Activated naive CD4-positive, alpha-beta T cell treated with anti-CD3 and anti-CD28 coated beads for 36 hours (primary cell): ENCODE data around the gene ASCL5. TPM values are rescaled to one million over a fixed set of nuclear protein-coding genes. Genes with fewer than 3 reads are reported as not detected.

Source experiments
- CTCF ChIA-PET: fragments of 350-600 bp; sonication (Branson Sonifier 250); formaldehyde crosslinking; loops from one replicate; lab custom pipeline; 2021; ENCODE audit warnings: antibody characterized with exemption; lab: Charles Lee
- DNase-seq: peaks from one replicate; pipeline ENCODE4 v3.0.0-alpha.2; 2020
- H3K27ac Mint-ChIP-seq: one replicate; pipeline ENCODE4 v1.8.0; 2021; ENCODE audit warnings: mild to moderate bottlenecking, mixed read lengths
- H3K27me3 Mint-ChIP-seq: one replicate; pipeline ENCODE4 v1.8.0; 2021; ENCODE audit warnings: low read depth, mixed read lengths
- H3K36me3 Mint-ChIP-seq: one replicate; pipeline ENCODE4 v1.8.0; 2021; ENCODE audit warnings: low read depth, mixed read lengths
- H3K4me1 Mint-ChIP-seq: one replicate; pipeline ENCODE4 v1.8.0; 2021; ENCODE audit warnings: low read depth, mixed read lengths
- H3K4me3 Mint-ChIP-seq: one replicate; pipeline ENCODE4 v1.8.0; 2021; ENCODE audit warnings: mild to moderate bottlenecking, moderate library complexity, mixed read lengths
- H3K9me3 Mint-ChIP-seq: one replicate; pipeline ENCODE4 v1.8.0; 2021; ENCODE audit warnings: mixed read lengths
- intact Hi-C: fragments of 100-400 bp; cut with micrococcal nuclease; formaldehyde crosslinking; loops from one replicate; pipeline ENCODE4 v1.15.1; 2023
- total RNA-seq, 2 experiments: library from RNA; stranded (reverse); gene quantifications; one replicate each; pipeline ENCODE4 v1.2.3, GENCODE V29; 2021

ASCL5 gene
- total RNA-seq, 2 experiments from 2014 or later, result not detected

DNA sequence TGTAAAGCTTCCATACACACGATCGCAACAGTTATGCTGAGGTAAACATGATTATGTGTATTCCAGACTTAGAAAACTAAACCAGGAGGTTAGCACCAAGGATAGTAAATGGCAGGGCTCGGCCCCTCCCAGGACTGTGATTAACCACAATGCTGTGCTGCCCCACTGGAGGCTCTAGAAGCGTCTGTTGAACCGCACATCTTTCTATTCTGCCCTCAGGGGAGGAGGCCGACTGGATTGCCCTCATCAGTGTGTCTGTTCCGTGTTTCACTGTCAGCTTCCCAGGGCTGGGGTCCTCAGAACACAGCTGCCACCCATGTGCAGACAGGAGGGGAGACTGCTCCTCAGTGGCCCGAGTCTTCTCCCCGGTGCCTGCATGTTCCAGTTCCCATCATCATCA, 12.8 kb upstream of the ASCL5 start:
- CTCF ChIA-PET, result interaction anchor here (1.1 to 1.8 kb wide), 2 partner anchors 9 to 31 kb away, joined by 3 to 5 read pairs; no protein-coding TSS in a partner anchor
- intact Hi-C loops, result no loop called here

DNA sequence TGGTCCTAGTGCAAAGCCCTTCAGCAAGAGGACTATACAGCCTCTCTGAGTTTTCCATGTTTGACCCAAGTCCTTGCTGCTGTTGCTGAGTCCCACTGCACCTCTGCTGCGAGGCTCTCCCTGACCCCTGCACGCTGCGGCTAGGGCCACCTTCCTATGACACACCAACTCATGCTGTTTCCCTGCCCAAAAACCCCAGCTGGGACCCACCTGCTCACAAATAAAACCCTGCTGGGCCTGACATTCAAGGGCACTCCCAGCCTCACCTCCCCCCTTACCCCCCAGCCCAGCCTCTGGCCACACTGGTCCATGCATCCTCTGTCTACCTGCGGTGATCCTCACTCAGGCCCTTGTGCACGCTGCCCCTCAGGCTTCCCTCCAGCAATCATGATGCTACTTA, 12.3 kb upstream of the ASCL5 start:
- DNase-seq, result no peak
- no peaks in the 10 kb centered on the region for H3K27me3 Mint-ChIP-seq
- H3K4me3 Mint-ChIP-seq, result no peak overlapping the region
- no peaks in the 10 kb centered on the region for H3K4me1 Mint-ChIP-seq
- peaks cover 15% of the 10 kb centered on the region for H3K36me3 Mint-ChIP-seq
- CTCF ChIA-PET, result no interaction called here
- no peaks in the 10 kb centered on the region for H3K9me3 Mint-ChIP-seq
- no peak overlapping the region for H3K27ac Mint-ChIP-seq
- intact Hi-C loops, result no loop called here

More for the DNA sequence above, 12.8 kb upstream of the ASCL5 start:
- Mint-ChIP-seq H3K4me1 (no peaks in the 10 kb centered on the region), H3K36me3 (peaks cover 13% of the 10 kb centered on the region), H3K4me3 (no peak overlapping the region), H3K9me3 (no peaks in the 10 kb centered on the region), H3K27ac (no peak overlapping the region), H3K27me3 (no peaks in the 10 kb centered on the region)
- no peak for DNase-seq

GRCh38 chr1:201138311-201138840, 11.4 kb upstream of the ASCL5 start:
- Mint-ChIP-seq H3K27me3 (no peaks in the 10 kb centered on the region), H3K4me1 (no peaks in the 10 kb centered on the region), H3K9me3 (no peaks in the 10 kb centered on the region), H3K27ac (no peak overlapping the region), H3K36me3 (peaks cover 13% of the 10 kb centered on the region), H3K4me3 (no peak overlapping the region)
- intact Hi-C loops, result no loop called here
- DNase-seq, result no peak
- CTCF ChIA-PET, result interaction anchor here (0.6 to 1.4 kb wide), 3 partner anchors 13 to 88 kb away, joined by 3 to 7 read pairs (median 3); partner anchors contain the start of gene TMEM9

- Mint-ChIP-seq H3K27ac (no peak overlapping the region), H3K4me3 (no peak overlapping the region), H3K36me3 (peaks cover 14% of the 10 kb centered on the region), H3K9me3 (no peaks in the 10 kb centered on the region), H3K4me1 (no peaks in the 10 kb centered on the region), H3K27me3 (no peaks in the 10 kb centered on the region)
- no peak for DNase-seq
- intact Hi-C loops, result no loop called here
- CTCF ChIA-PET, result interaction anchor here (0.8 to 1.4 kb wide), 2 partner anchors 12 to 17 kb away, joined by 3 to 7 read pairs; partner anchors contain the start of gene TMEM9
Observed at GRCh38 chr1:201137579-201138310, 10.8 kb upstream of the ASCL5 start.

GRCh38 chr1:201137024-201137392, 10.0 kb upstream of the ASCL5 start:
- Mint-ChIP-seq H3K9me3 (no peaks in the 10 kb centered on the region), H3K27me3 (no peaks in the 10 kb centered on the region), H3K4me3 (no peak overlapping the region), H3K36me3 (peaks cover 14% of the 10 kb centered on the region), H3K27ac (no peak overlapping the region), H3K4me1 (no peaks in the 10 kb centered on the region)
- DNase-seq, result no peak
- CTCF ChIA-PET, result interaction anchor here (1.4 kb wide), 1 partner anchor 11 kb away, joined by 7 read pairs; no protein-coding TSS in a partner anchor
- intact Hi-C loops, result no loop called here

DNA sequence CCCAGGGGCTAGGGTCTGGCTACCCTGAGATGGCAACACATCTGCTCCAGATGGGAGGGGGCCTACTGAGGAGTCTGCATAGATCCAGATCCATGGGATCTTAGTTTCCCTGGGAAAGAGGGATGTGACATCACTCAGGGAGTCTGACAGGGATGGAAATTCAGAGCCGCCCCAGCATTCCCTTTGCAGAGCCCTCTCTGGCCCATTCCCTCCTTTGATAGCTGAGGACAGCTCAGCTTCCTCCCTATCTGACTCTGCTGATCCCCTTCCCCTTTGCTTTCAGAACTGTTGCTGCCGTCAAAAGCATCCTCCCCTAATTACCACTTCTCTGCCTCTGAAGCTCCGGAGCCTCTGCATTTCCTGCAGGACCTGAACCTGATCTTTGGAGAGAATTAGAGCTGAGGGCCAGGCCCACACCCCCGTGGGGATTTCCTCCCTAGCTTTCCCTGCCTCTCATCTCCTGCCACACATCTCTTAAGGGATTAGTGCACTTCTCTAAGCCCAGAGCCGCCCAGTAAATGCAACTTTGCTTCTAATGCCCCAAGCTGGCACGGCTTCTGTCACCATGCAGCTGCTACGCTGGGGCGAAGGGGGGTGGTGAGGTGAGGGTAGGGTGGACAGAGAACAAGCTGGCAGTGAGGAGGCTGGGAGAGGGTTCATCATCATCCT, 9.5 kb upstream of the ASCL5 start:
- H3K27ac Mint-ChIP-seq, result no peak overlapping the region
- CTCF ChIA-PET, result no interaction called here
- H3K4me3 Mint-ChIP-seq, result no peak overlapping the region
- no peaks in the 10 kb centered on the region for H3K27me3 Mint-ChIP-seq
- no peaks in the 10 kb centered on the region for H3K4me1 Mint-ChIP-seq
- H3K9me3 Mint-ChIP-seq, result no peaks in the 10 kb centered on the region
- intact Hi-C loops, result no loop called here
- DNase-seq, result no peak
- H3K36me3 Mint-ChIP-seq, result peaks cover 14% of the 10 kb centered on the region

GRCh38 chr1:201134405-201134804, 7.4 kb upstream of the ASCL5 start:
- Mint-ChIP-seq H3K9me3 (no peaks in the 10 kb centered on the region), H3K4me3 (no peak overlapping the region), H3K27ac (no peak overlapping the region), H3K4me1 (no peaks in the 10 kb centered on the region), H3K36me3 (peaks cover 11% of the 10 kb centered on the region), H3K27me3 (no peaks in the 10 kb centered on the region)
- intact Hi-C loops, result no loop called here
- CTCF ChIA-PET, result no interaction called here
- DNase-seq, result no peak

DNA sequence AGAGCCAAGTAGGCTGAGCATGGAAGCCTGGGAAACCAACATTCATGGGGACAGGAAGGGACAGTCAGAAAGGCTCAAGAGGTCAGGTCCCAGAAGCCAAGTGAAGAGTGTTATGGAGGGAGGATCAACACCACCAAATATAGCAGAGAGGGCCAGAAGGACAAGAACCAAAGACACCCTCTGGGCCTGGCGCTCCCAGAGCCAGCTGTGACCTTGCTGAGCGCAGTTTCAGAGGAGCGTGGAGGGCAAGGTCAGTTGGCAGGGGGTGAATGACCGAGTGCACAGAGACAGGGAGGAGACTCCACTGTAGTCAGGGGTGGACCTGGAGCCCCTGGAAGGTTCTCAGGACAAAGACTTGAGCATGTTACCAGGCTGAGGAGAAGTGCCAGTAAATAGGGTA, 4.4 kb upstream of the ASCL5 start:
- Mint-ChIP-seq H3K9me3 (no peaks in the 10 kb centered on the region), H3K27ac (no peak overlapping the region), H3K4me1 (no peaks in the 10 kb centered on the region), H3K27me3 (peaks cover 7% of the 10 kb centered on the region), H3K4me3 (no peak overlapping the region), H3K36me3 (peaks cover 8% of the 10 kb centered on the region)
- DNase-seq, result no peak
- CTCF ChIA-PET, result no interaction called here
- intact Hi-C loops, result no loop called here

GRCh38 chr1:201128962-201129361, 2.0 kb upstream of the ASCL5 start:
- intact Hi-C loops, result no loop called here
- CTCF ChIA-PET, result interaction anchor here (0.9 to 1.4 kb wide), 2 partner anchors 9 to 49 kb away, joined by 3 to 4 read pairs; no protein-coding TSS in a partner anchor
- no peaks in the 10 kb centered on the region for H3K9me3 Mint-ChIP-seq
- no peak for DNase-seq
- peaks cover 7% of the 10 kb centered on the region for H3K27me3 Mint-ChIP-seq
- H3K4me3 Mint-ChIP-seq, result no peak overlapping the region
- no peak overlapping the region for H3K27ac Mint-ChIP-seq
- no peaks in the 10 kb centered on the region for H3K4me1 Mint-ChIP-seq
- peaks cover 2% of the 10 kb centered on the region for H3K36me3 Mint-ChIP-seq

DNA sequence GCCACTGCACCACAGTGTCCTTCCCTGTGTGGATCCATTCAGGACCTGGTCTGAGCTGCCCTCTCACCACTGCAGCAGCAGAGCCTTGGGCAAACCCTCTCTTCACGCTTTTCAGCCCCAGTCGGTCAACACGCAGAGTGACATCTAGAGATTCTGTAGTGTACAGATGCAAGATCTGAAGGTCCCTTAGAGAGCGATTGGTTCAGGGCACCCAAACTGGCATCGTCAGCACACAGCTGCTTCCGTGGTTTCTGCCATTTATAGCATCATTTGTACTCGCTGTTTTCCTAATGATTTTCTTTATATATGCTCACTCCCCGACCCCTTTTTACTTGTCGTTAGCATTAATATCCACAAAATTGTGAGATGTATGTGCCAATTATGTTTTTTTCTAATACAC, 1.5 kb upstream of the ASCL5 start:
- no peak overlapping the region for H3K27ac Mint-ChIP-seq
- H3K9me3 Mint-ChIP-seq, result no peaks in the 10 kb centered on the region
- CTCF ChIA-PET, result interaction anchor here (1.4 kb wide), 1 partner anchor 9 kb away, joined by 4 read pairs; no protein-coding TSS in a partner anchor
- no peak for DNase-seq
- H3K4me1 Mint-ChIP-seq, result no peaks in the 10 kb centered on the region
- H3K27me3 Mint-ChIP-seq, result peaks cover 7% of the 10 kb centered on the region
- H3K4me3 Mint-ChIP-seq, result no peak overlapping the region
- intact Hi-C loops, result no loop called here
- peaks cover 2% of the 10 kb centered on the region for H3K36me3 Mint-ChIP-seq

DNA sequence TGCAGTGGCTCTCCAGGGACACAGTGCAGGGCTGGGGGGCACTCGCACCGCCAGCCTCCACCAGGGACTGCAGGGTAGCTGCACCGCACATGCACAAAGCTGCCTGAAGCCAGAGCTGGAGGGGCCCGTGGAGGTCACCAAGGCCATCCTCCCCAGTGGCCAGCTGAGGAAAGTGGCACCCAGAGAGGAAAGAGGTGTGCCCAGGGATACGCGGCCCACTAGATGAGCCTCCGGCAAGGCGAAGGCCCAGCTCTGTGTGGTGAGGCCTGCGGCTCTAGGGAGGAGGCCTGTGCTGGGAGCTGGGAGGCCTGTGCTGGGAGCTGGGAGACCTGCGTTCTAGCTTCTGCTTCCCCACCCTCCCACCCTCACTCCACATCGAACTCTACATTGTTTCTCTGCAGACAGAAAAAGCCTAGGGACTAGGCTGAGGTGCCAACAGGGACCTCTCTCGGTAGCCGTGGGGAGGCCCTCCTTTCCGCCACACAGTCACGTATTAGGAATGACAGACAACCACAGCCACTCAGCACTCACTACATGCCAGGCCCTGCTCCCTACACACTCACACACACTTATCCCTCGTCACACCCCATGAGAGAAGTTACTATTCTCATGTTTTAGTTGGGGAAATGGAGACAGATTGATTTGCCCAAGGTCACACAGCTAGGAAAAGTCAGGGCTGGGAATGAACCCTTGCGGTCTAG, 921 bp upstream of the ASCL5 start:
- CTCF ChIA-PET, result interaction anchor here (1.4 kb wide), 1 partner anchor 8 kb away, joined by 4 read pairs; no protein-coding TSS in a partner anchor
- no peak for DNase-seq
- Mint-ChIP-seq H3K9me3 (no peaks in the 10 kb centered on the region), H3K36me3 (peaks cover 2% of the 10 kb centered on the region), H3K4me1 (no peaks in the 10 kb centered on the region), H3K27me3 (peaks cover 7% of the 10 kb centered on the region), H3K4me3 (no peak overlapping the region), H3K27ac (no peak overlapping the region)
- intact Hi-C loops, result no loop called here

GRCh38 chr1:201126463-201126831, 537 bp downstream of the ASCL5 start:
- H3K4me3 Mint-ChIP-seq, result no peak overlapping the region
- peaks cover 7% of the 10 kb centered on the region for H3K27me3 Mint-ChIP-seq
- H3K27ac Mint-ChIP-seq, result no peak overlapping the region
- intact Hi-C loops, result no loop called here
- no peaks in the 10 kb centered on the region for H3K9me3 Mint-ChIP-seq
- H3K4me1 Mint-ChIP-seq, result no peaks in the 10 kb centered on the region
- DNase-seq, result no peak
- H3K36me3 Mint-ChIP-seq, result no peaks in the 10 kb centered on the region
- CTCF ChIA-PET, result interaction anchor here (1.5 to 1.7 kb wide), 2 partner anchors 11 to 154 kb away, joined by 5 to 7 read pairs; no protein-coding TSS in a partner anchor
